ENCODE data around the gene MRPL40. TPM values are rescaled to one million over a fixed set of nuclear protein-coding genes. Genes with fewer than 3 reads are reported as not detected.

MRPL40 gene
- total RNA-seq: 35.9 and 42.6 TPM in 2 replicates

GRCh38 chr22:19432133-19432851, at the start of gene MRPL40:
TSS of gene MRPL40 (plus strand) at chr22:19432545. CDS start at chr22:19432555, 10 bp downstream.

GRCh38 chr22:19431649-19432132, 654 bp upstream of the MRPL40 start, which contains the start of gene HIRA:
TSS of gene HIRA (minus strand) at chr22:19431733. CDS start at chr22:19431476, 257 bp downstream.

GRCh38 chr22:19447330-19448075, 15.2 kb downstream of the MRPL40 start, which contains the start of gene C22orf39:
TSS of gene C22orf39 (minus strand) at chr22:19447711. CDS start at chr22:19447688, 23 bp downstream.

DNA sequence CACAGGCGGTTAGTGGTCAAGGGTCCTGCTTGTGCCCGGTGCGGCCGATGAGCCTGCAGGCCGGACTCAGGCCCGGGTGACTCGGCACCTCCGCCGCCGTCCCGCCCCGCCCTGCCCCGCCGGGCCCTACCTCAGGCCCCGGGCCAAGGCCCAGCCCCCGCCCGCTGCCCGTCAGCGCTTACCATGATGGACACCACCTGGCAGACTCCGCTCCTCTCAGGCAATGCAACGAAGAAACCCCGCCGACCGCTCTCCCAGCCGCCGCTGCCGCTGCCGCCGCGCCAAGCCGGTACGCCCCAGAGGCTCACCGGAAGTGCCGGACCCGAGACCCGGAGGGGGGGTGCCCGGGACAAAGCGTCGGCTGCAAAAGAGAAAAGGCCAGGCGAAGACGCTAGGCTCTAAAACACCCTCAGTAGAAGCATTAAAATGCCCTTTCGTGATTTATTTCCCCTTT, 46.6 kb downstream of the MRPL40 start, which contains the start of gene UFD1:
Gene UFD1 (minus strand): TSS at position 293 of the 454 bp plus-strand sequence. CDS start 108 bp downstream, at position 185.

GRCh38 chr22:19479355-19480172, 47.2 kb downstream of the MRPL40 start, which contains the start of gene CDC45:
TSS of gene CDC45 (plus strand) at chr22:19479920. CDS start at chr22:19479969, 49 bp downstream.

Other genes with a start within 250 kb of the MRPL40 start
- gene CLTCL1, start 140.8 kb upstream of the MRPL40 start, total RNA-seq: 2.3 and 6.2 TPM in 2 replicates
- gene HIRA, start 812 bp upstream of the MRPL40 start, total RNA-seq: 15.9 and 19.0 TPM in 2 replicates
- gene C22orf39, start 15.2 kb downstream of the MRPL40 start, total RNA-seq: 22.2 and 33.3 TPM in 2 replicates
- gene UFD1, start 46.6 kb downstream of the MRPL40 start, total RNA-seq: 31.2 and 56.4 TPM in 2 replicates
- 8.1 and 28.2 TPM in 2 replicates for gene CDC45, start 47.4 kb downstream of the MRPL40 start, total RNA-seq
- gene CLDN5, start 91.9 kb downstream of the MRPL40 start, total RNA-seq: 11.2 and 15.8 TPM in 2 replicates